ENCODE results near the gene FBXO44. TPM values are rescaled to one million over a fixed set of nuclear protein-coding genes. Genes with fewer than 3 reads are reported as not detected.

Gene FBXO44
- total RNA-seq, 1 experiment from 2014 or later, result 5.2 TPM

DNA sequence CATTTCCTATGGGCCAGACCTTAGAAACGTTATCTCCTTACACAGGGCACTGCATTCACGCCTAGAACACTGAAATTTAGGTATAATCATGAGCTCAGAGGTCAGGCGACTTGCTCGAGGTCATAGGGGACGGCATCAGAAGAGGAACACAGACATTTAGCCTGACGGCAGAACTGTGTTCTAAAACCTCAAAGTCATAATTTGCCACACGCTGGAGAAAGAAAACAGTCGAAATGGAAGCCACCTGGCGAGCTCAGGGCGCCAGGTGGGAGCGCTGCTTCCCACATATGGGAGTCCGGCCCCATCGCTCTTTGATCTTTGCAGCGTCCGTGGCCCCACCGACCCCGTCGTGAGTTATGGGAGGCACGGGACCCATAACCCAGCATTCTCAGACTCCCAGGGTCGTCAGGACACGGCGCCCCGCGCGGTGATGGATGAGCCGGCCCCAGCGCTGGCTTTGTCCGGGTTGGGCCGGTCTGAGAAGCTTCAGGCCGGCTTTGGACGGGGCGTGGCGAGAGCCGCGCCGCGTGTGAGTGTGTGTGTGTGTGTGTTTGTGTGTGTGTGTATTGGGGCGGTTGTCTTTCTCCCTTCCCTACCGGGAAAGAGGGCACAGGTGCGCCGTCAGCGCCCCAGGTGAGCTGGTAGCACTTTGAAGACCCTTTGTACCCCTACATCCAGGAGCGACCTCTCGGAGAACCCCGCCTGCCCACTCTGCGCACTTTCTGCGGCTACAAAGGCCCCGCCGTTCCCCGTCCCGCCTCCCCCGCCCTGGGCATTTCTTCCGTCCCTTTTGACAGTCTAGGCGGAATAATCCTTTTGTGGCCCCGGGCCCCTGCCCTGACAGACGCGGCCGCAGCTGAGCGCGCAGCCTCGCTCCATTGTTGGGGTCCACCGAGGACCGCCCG, 36.0 kb downstream of the FBXO44 start:
- DNase-seq (ENCODE audit: low read depth), result no peak

DNA sequence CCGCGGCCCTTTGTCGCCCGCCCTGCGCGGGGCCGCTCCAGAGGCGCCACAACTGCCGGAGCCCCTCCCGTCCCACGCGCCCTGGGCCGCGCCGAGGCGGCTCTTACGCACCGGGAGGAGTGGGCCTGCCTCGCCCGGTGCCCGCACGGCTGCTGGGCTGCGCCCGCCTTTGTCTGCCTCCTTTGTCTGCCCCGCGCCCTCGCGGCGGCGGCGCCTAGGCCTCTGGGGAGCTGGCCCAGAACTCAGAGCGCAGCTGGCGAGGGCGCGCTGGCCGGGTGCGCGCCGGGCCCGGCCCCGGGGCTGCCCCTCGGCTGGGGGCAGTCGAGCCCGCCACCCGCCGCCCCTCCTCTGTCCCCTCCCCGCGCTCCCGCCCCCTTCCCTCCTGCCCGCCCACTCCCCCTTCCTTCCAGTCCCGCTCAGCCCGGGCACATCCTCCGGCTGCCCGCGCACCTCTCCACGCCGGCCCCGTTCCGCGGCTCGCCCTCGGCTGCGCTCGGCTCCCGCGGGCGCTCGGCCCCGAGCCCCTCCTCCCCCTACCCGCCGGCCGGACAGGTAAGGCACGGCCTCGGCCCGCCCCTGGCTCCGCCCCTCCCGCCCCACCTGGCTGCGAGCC, 36.7 kb downstream of the FBXO44 start, which contains the start of gene DRAXIN:
Gene DRAXIN, plus strand, starts transcription at position 409 of the 613 bp plus-strand sequence. CDS start 14,549 bp downstream, outside the sequence.
- no peak for DNase-seq (ENCODE audit: low read depth)

DNA sequence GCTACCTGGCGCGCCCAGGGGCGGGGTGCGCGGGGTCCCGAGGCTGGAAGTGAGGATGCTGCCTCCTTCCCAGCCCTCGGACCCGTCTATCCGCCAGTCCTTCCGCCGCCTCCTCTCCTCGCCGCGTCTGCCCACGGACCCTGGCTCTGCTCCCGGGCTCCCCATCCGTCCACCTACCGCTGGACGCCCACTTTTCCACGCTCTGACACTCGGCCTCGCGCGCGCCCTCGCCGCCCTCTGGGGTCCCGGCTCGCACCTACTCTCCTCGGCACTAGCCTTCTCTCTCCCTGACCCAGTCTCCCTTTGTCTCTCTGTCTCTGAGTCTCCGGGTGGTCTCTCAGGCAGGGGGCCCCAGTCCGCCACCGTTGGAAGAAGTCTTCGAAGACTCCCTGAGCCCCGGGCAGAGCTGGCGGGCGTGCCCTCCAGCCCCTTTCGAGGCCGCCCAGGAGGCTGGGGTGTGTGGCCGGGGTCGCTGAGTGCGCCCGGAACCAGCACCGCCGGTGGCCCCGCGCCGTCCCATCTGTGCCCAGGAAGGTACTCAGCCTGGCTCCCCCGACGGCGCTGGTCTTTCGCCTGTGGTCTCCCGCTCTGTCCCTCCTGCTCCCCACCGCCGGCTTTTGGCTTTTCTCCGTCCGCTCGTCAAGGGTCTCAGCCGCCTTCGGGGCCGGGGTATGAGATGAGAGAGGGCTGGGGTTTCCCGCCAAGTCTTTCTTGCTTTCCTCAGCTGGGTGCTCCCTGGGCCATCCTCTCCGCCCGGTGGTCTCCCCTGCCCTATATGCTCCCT, 37.4 kb downstream of the FBXO44 start:
- no peak for DNase-seq (ENCODE audit: low read depth)

DNA sequence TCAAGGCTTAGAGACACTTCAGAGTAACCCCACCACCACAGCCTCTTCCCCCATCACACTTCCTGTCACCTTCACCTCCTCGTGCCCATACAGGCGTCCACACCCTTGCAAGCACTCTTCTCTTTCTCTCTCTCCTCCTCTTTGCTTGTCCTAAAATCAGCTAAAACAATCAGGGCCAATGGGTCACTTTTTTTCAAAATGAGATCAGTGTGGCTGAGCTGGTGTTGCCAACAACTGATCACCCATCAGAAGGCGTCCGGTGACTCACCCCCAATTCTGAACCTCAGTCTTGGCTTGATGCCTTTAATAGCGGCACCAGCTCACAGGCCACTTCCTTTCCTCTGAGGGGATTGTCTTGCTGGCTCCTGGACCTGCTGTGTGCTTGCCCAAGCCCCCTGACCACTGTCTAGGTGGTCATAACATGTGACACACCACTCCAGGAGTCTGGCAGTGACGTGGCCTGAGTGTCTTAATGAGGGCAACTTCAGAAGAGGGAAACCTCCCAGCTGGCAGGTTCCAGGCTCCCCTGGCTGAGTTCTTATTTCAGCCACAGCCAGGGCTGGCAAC, 38.4 kb downstream of the FBXO44 start:
- DNase-seq (ENCODE audit: low read depth), result peak; percentile 82

DNA sequence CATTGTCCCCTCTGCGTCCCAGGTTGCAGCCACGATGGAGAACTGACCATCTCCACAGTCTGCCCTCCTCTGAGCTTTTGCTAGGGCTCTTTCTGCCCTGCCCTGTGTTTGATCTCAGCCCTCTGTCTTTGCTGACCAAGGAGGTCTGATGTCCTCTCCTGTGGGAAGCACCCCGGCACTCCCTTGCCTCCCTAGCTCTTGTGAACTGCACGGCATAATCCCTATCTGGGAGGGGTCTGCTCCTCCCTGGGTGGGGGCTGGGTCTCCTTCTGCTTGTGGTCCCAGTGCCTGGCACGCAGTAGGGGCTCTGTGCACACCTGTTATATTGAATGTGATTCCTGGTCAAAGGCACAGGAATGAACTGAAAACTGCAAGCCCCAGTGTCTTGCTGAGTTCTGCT, 39.2 kb downstream of the FBXO44 start:
- DNase-seq (ENCODE audit: low read depth), result no peak

DNA sequence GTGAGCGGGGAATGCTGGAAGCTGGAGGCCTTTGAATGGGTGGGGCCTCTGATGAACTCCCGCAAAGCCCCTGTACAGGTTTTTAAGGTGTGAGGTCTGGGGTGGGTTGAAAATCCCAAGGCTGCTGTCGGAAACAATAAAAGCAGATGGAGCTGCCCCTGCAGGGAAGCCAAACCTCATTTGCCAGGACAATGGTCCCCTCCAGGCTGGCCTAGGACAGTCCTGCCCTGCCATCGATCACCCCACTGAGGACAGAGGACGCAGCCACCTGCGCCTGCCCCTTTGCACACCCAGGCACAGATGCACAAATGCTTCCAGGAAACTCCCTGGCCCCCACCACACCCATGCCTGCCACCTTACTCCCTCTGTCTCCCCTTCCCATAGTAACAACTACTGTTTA, 41.2 kb downstream of the FBXO44 start:
- DNase-seq (ENCODE audit: low read depth), result no peak

DNA sequence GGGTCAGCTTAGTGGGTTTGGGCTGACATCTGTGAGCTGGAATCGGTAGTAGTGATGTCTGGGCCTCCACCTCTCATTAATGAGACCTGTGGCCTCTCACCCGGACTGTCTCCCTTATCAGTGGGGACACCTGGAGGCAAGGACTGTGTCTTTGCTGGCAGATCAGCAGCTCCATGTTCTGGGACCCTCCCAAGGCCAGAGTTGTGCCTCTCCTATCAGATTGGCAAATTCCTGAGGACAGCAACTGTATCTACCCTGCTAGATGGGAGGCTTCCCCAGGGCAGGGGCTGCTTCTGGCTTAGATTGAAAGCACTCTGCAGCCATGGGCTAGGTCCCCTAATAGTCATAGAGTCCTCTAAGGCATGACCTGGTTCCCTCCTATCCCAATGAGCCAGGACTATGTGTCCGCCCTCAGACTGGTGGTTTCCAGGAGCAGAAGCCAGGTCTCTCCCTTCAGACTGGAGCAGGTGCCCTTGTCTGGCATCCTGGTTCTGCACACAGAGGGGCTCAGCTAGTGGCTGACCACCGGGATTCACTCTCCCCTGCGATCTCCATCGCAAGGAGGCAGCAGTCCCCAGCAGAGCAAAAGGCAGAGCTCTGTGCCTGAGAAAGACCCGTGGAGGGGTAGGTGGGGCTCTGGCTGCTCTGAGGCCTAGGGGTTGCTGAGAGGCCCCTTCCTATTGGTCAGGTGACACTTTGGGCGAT, 42.7 kb downstream of the FBXO44 start:
- no peak for DNase-seq (ENCODE audit: low read depth)

DNA sequence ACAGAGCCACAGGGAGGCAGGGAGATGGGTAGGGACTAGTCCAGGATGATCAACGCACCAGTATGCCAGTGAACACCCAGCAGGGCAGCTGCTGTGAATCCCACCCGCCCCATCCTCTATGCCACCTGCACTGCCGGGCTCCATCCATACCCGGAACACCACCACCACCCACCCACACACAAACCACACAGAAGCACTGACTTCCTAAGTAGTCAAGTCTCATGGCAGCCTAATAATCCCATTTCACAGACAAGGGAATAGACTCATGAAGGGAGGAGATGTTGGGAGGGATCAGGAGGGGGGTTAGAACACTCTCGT, 43.2 kb downstream of the FBXO44 start:
- no peak for DNase-seq (ENCODE audit: low read depth)

DNA sequence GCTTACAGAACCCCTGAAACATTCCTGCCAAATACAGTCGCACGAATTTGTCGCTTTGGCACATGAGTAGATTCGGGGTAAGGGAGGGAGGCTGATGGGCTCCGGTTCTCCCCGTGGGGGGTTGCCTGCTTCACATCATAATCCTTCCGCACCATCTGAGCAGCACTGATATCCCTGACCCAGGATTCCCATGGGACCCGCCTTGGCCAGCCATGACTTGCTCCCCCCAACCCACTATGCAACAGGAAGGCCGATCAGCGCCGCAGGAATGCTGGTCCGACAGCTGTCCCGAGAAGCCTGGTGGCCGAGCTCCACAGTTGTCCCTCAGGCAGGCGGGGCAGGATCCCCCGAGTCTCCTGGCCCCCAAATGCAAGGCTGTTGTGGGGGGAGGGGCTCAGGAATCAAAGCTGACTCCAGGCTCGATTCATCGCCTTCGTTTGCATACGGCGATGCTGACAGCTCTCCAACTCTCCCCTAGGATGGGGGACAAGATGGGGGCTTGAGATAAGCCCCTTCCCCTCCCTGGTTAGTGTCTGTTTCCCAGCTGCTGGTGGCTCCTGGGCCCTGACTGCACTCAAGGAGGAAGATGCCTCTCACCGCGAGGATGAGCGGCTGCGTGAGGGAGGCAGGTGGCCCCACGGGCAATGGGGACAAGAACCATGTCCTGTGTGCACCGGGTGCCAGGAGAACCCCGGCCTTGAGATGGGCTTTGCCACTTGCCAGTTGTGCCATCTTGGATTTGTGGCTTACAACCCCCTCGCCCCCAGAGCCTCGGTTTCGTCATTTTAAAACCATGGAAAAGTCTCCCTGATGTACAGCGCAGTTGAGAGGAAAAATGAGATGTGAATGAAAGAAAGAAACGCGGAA, 46.2 kb downstream of the FBXO44 start:
- DNase-seq (ENCODE audit: low read depth), result no peak

DNA sequence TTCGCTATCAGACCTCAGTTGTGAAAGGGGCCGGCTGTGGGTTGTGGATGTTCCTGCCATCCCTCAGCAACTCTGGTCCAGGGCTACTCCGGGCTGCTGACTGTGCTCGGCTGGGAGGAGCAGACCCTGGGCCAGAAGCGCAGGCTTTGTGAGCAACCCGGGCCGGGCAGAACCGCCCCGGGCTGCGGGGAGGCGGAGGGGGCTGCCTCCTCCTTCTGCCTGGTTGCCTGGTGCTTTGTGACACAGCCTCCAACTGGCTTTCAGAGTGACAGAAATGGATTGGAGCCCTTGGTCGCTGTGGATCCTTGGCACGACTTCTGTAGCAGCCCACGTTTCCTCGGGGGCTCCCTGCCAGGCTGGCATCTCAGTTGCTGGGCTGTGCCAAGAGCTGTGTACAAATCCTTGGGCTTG, 46.9 kb downstream of the FBXO44 start:
- DNase-seq (ENCODE audit: low read depth), result no peak

DNA sequence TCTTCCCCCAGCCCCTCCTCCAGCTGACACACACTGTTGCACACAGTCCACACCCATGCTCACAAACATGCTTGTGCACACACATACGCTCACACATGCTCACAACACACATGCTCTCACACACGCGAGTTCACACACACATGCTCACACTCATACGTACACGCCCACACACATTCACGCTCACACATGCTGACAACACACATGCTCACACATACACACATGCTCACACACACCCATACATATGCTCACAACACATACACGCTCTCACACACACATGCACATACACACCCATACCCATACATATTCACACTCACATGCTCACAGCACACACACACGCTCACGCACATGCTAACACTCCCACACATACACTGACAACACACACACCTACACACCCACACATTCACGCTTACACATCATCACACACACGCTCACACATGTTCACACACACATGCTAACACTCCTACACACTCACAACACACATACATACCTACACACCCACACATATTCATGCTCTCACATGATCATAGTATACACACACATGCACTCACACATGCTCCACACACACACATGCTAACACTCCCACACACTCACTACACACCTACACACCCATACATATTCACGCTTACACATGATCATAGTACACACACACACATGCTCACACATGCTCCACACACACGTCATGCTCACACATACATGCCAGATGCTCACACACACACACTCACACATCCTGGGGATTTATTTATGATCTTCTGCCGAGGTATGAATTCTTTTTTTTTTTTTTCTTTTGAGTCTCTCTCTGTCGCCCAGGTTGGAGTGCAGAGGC, 47.5 kb downstream of the FBXO44 start:
- no peak for DNase-seq (ENCODE audit: low read depth)

DNA sequence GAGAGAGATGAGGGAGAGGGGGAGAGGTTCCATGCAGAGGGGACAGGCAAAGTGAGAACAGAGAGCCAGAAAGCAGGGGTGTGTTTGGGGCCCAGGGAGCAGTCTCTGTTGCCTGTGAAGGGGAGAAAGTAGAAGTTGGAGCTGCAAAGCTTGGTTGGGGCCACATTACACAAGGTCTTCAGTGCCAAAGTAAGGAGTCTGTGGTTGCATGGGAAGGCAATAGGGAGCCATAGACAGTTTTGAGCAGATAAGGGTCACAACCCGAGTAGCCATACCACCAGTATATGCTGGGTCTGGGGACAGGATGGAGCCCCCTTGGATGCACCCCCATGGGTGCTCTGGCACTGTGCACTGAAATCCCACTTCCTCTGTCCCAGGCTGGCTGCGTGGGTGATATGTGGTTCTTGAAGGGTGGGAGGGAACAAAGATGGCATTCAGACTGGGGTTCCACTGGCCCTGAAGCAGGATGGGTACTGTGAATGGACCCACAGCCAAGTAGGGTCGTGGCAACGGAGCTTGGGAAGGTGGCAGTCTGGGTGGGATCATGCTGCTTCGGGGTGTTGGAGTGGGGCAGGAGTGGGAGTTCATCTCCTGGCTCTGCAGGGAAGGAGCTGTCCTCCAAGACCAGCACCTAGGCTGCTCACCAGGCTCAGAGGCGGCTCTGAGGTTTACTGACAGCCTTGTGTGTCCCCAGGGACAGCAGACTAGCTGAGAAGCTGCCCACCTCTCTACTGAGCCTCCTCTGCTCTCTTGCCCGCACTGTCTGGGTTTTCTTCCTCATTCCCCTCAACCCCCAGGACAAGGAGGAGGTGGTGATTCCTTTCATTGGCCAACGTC, 48.9 kb downstream of the FBXO44 start:
- no peak for DNase-seq (ENCODE audit: low read depth)

DNA sequence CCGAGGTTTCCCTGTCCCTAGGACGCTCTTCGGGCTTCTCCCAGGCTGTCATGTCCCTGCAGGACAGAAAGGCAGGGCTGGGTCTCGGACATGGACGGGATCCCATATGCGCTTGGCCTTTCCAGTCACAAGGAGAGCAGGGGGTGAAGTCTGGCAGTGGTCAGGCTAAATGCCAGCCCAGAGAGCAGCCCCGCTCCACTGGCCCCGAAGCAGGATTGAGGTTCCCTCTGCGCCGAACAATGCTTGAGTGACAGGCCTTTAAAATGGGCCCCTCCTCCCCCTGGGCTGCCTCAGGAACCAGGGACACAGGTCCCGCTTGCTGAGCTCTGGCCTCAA, 49.5 kb downstream of the FBXO44 start:
- DNase-seq (ENCODE audit: low read depth), result no peak

DNA sequence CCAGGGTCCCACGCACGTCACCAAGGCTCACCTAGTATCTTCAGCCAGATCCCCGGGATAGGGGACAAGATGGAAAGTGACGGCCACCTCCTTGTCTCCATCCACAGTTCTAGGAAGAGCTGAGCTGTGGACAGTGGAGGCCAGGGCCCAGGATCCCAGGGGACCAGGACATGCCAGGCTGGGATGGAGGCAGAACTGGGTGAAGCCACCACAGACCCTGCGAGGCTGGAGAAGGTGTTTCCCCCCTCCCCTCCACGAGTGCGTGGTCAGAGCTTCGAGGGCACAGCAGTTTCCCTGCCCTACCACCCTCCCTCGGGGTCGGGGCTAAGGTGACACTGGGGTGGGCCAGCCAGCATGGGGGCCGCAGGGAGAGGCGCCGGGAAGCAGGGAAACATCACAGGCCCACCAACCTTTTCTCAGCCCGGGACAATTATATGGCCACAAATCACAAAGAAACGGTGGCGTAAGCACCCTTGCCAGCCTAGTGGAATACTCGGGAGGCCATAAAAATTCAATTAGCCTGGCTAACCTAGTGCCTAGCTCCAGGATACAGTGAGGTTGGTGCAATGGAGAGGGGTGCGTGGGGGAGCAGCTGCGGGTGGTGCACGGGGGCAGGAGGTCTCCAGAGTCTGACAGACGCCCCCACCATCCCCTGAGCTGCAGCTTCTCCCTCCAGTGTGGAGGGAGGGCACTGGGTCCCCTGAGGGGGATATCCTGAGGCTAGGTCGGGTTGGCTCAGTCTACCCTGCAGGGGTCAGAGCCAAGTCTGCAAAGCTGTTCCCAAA, 50.2 kb downstream of the FBXO44 start:
- no peak for DNase-seq (ENCODE audit: low read depth)

DNA sequence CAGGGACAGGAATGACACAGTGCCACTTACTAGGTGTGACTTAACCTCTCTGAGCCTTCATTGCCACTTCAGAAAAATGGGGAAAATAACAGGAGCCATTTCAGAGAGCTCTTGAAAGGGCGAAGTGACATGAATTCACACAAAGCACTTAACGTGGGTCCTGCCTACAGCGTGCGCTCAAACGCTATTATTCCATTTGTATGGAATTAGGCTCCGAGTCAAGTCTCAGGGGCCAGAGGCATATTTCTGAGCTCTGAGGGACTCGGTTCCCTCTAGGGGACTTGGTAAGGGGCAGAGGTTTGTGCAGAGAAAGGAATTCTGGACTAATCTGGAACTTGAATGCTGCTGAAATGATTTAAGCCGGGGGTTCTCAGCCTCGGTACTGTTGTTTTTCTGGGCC, 50.9 kb downstream of the FBXO44 start:
- no peak for DNase-seq (ENCODE audit: low read depth)

DNA sequence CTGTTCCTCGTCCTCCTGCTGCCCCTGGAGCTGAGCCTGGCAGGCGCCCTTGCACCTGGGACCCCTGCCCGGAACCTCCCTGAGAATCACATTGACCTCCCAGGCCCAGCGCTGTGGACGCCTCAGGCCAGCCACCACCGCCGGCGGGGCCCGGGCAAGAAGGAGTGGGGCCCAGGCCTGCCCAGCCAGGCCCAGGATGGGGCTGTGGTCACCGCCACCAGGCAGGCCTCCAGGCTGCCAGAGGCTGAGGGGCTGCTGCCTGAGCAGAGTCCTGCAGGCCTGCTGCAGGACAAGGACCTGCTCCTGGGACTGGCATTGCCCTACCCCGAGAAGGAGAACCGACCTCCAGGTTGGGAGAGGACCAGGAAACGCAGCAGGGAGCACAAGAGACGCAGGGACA, 51.6 kb downstream of the FBXO44 start:
- no peak for DNase-seq (ENCODE audit: low read depth)

DNA sequence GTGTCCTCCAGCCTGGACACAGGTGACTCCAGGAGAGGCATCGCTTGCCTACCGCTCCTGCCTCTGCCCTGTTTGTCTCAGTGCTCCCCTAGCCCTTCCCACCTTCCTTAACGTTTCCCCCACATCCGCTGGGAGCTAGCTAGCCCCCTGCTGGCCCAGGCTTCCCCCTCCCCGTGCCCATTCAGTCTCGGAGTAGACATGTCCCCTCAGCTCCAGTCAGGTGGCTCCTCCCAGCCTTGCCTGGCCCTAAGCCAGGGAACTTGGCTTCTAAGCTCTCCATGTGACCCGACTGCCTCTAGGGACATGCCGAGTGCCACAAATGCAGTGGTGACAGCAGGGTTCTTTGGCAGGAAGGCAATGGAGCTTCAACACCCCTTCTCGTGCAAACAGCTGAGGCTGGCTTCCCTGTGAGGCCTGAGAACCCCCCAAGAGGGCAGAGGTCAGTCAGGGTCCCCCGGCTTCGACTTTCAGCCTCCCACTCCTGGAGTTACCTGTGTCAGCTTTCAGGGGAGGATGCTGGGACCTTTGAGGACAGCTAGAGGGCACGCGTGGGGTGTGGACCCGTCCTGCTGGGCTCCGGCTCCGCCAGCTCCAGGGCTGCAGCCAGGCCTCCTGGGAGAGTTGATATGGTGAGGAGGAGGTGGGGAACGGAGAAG, 53.1 kb downstream of the FBXO44 start:
- no peak for DNase-seq (ENCODE audit: low read depth)

Measured in LHCN-M2 (cell line).